Progenitor cell of endocrine pancreas (in vitro differentiated cells): ENCODE measurements around the gene GRHPR. TPM values are rescaled to one million over a fixed set of nuclear protein-coding genes. Genes with fewer than 3 reads are reported as not detected.
"Not testable (repeated sequence)": the region's sequence is repeated elsewhere in the genome, so short reads cannot be mapped to it uniquely, and the experiment has no call there.

Source experiments
- DNase-seq: peaks from one replicate; pipeline ENCODE4 v3.0.0; 2021; ENCODE audit warnings: low spot score; ENCODE audit not compliant: unreplicated experiment
- H3K27ac Mint-ChIP-seq: 2 replicates; pipeline ENCODE4 v1.8.0; 2021; ENCODE audit warnings: mild to moderate bottlenecking, moderate library complexity, mixed read lengths
- H3K27me3 Mint-ChIP-seq: 2 replicates; pipeline ENCODE4 v1.8.0; 2021; ENCODE audit warnings: mixed read lengths
- H3K36me3 Mint-ChIP-seq: 2 replicates; pipeline ENCODE4 v1.8.0; 2022; ENCODE audit warnings: mixed read lengths; ENCODE audit not compliant: insufficient read depth
- H3K4me1 Mint-ChIP-seq: 2 replicates; pipeline ENCODE4 v1.8.0; 2021; ENCODE audit warnings: low read depth, mixed read lengths
- H3K4me3 Mint-ChIP-seq: 2 replicates; pipeline ENCODE4 v1.8.0; 2021; ENCODE audit warnings: low read depth, mild to moderate bottlenecking, moderate library complexity, mixed read lengths
- H3K9me3 Mint-ChIP-seq: 2 replicates; pipeline ENCODE4 v1.8.0; 2021; ENCODE audit warnings: low read depth, mixed read lengths
- CTCF ChIP-seq: fragments of 200-600 bp; sonication (generic); IDR thresholded peaks from one replicate; pipeline ENCODE4 v1.5.0; 2021; ENCODE audit warnings: antibody characterized with exemption, mild to moderate bottlenecking; ENCODE audit not compliant: unreplicated experiment
- total RNA-seq: library from RNA; stranded (reverse); gene quantifications from 2 replicates; pipeline ENCODE4 v1.2.1, GENCODE V29; 2021

Gene GRHPR
- total RNA-seq, 1 donor from 2014 or later = 98.0 TPM

GRCh38 chr9:37390759-37391158 lies 31.7 kb upstream of the GRHPR start:
- DNase-seq = no peak
- TF ChIP-seq CTCF = peak; percentile 54
- H3K9me3 Mint-ChIP-seq = no peaks in the 10 kb centered on the region
- H3K4me3 Mint-ChIP-seq = no peak overlapping the region
- H3K27ac Mint-ChIP-seq = no peak overlapping the region
- H3K27me3 Mint-ChIP-seq = peaks cover 5% of the 10 kb centered on the region
- peaks cover 8% of the 10 kb centered on the region for H3K4me1 Mint-ChIP-seq
- no peaks in the 10 kb centered on the region for H3K36me3 Mint-ChIP-seq

- DNase-seq = no peak
- Mint-ChIP-seq H3K4me3 (no peak overlapping the region), H3K36me3 (no peaks in the 10 kb centered on the region)
Measured at GRCh38 chr9:37392272-37392671, 30.2 kb upstream of the GRHPR start.

GRCh38 chr9:37395229-37395628 lies 27.3 kb upstream of the GRHPR start:
- no peak overlapping the region for H3K4me3 Mint-ChIP-seq
- TF ChIP-seq CTCF = no peak
- H3K4me1 Mint-ChIP-seq = peaks cover 16% of the 10 kb centered on the region
- H3K36me3 Mint-ChIP-seq = no peaks in the 10 kb centered on the region
- no peak for DNase-seq
- peaks cover 5% of the 10 kb centered on the region for H3K27me3 Mint-ChIP-seq
- no peaks in the 10 kb centered on the region for H3K9me3 Mint-ChIP-seq
- H3K27ac Mint-ChIP-seq = no peak overlapping the region

More at GRCh38 chr9:37392272-37392671, 30.2 kb upstream of the GRHPR start:
- TF ChIP-seq CTCF = no peak
- no peaks in the 10 kb centered on the region for H3K9me3 Mint-ChIP-seq
- peaks cover 5% of the 10 kb centered on the region for H3K27me3 Mint-ChIP-seq
- no peak overlapping the region for H3K27ac Mint-ChIP-seq
- peaks cover 9% of the 10 kb centered on the region for H3K4me1 Mint-ChIP-seq

- H3K36me3 Mint-ChIP-seq = no peaks in the 10 kb centered on the region
- H3K9me3 Mint-ChIP-seq = no peaks in the 10 kb centered on the region
- no peak overlapping the region for H3K4me3 Mint-ChIP-seq
- TF ChIP-seq CTCF = no peak
- DNase-seq = no peak
- peaks cover 5% of the 10 kb centered on the region for H3K27me3 Mint-ChIP-seq
- no peak overlapping the region for H3K27ac Mint-ChIP-seq
- H3K4me1 Mint-ChIP-seq = peaks cover 17% of the 10 kb centered on the region
Measured at GRCh38 chr9:37395663-37396062, 26.8 kb upstream of the GRHPR start.

- not testable (repeated sequence) for H3K27ac Mint-ChIP-seq, H3K9me3 Mint-ChIP-seq, H3K36me3 Mint-ChIP-seq, DNase-seq, H3K27me3 Mint-ChIP-seq, H3K4me3 Mint-ChIP-seq
- H3K4me1 Mint-ChIP-seq = peaks cover 21% of the 10 kb centered on the region
Measured at GRCh38 chr9:37397948-37398347, 24.5 kb upstream of the GRHPR start.

GRCh38 chr9:37398464-37399025 lies 24.0 kb upstream of the GRHPR start:
- Mint-ChIP-seq H3K36me3 (no peaks in the 10 kb centered on the region), H3K4me3 (no peak overlapping the region)

More at GRCh38 chr9:37398464-37399025, 24.0 kb upstream of the GRHPR start:
- Mint-ChIP-seq H3K27me3 (peaks cover 5% of the 10 kb centered on the region), H3K4me1 (peaks cover 26% of the 10 kb centered on the region), H3K27ac (peak overlapping the region; percentile 45), H3K9me3 (no peaks in the 10 kb centered on the region)
- TF ChIP-seq CTCF = no peak
- DNase-seq = no peak
